Panc1 (cell line): Measurements from ENCODE around the gene ZNF775. TPM values are rescaled to one million over a fixed set of nuclear protein-coding genes. Genes with fewer than 3 reads are reported as not detected.

Experiments
- ATAC-seq: fragments of 200-7000 bp; cut with Tn5 transposase; 2 replicates; pipeline ENCODE4 v1.9.1; 2020; ENCODE audit warnings: mild to moderate bottlenecking, moderate library complexity
- BruUV-seq: library from RNA; stranded (reverse); fragments of 400-500 nt; replicated peaks from 2 replicates; lab custom pipeline; 2021; lab: Mats Ljungman, UMichigan
- CTCF ChIA-PET: fragments of 300-600 bp; sonication (Branson Sonifier 250); formaldehyde crosslinking; loops from one replicate; lab custom pipeline; 2022; ENCODE audit warnings: antibody characterized with exemption; lab: Charles Lee
- POLR2A ChIA-PET: fragments of 300-600 bp; sonication (Branson Sonifier 250); formaldehyde crosslinking; loops from one replicate; lab custom pipeline; 2022; ENCODE audit warnings: antibody characterized with exemption; lab: Charles Lee
- DNase-seq: peaks from one replicate; pipeline ENCODE4 v3.0.0-alpha.2; 2010; ENCODE audit warnings: low read depth, low spot score
- H3K27ac ChIP-seq: 2 replicates; pipeline ENCODE4 v1.5.1; 2011; ENCODE audit warnings: mild to moderate bottlenecking, low read length, inconsistent platforms
- H3K27me3 ChIP-seq: fragments of 200-500 bp; sonication (Bioruptor generic); 2 replicates; pipeline ENCODE4 v1.6.0; 2014; ENCODE audit warnings: low read length, inconsistent platforms; ENCODE audit not compliant: control insufficient read depth, insufficient read depth
- H3K36me3 ChIP-seq: fragments of 200-500 bp; sonication (Bioruptor generic); 2 replicates; pipeline ENCODE4 v1.5.1; 2014; ENCODE audit warnings: inconsistent platforms, mild to moderate bottlenecking, low read length, moderate library complexity; ENCODE audit not compliant: control insufficient read depth, insufficient read depth
- H3K4me1 ChIP-seq: 2 replicates; pipeline ENCODE4 v1.5.1; 2011; ENCODE audit warnings: inconsistent platforms, mild to moderate bottlenecking, low read length, moderate library complexity; ENCODE audit not compliant: control insufficient read depth, insufficient read depth
- H3K4me3 ChIP-seq, 2 experiments: 2 replicates each; pipeline ENCODE4 v1.5.1; 2011 to 2012; ENCODE audit warnings: low read depth in 2 of 2, low read length in 2 of 2, mild to moderate bottlenecking in 2 of 2, inconsistent platforms in 1 of 2, moderate library complexity in 1 of 2
- H3K9me3 ChIP-seq: fragments of 200-500 bp; sonication (Bioruptor generic); 2 replicates; pipeline ENCODE4 v1.5.1; 2014; ENCODE audit warnings: low read depth, mild to moderate bottlenecking, inconsistent platforms, low read length, moderate library complexity; ENCODE audit not compliant: control insufficient read depth, insufficient read depth
- POLR2AphosphoS5 ChIP-seq: IDR thresholded peaks from 2 replicates; pipeline ENCODE4 v1.6.1; 2012; ENCODE audit warnings: mild to moderate bottlenecking, low read depth, low read length, moderate library complexity
- SIN3A ChIP-seq: IDR thresholded peaks from 2 replicates; pipeline ENCODE4 v1.6.1; 2012; ENCODE audit warnings: low read depth, mild to moderate bottlenecking, low read length, moderate library complexity, borderline replicate concordance; ENCODE audit not compliant: insufficient read depth
- TCF7L2 ChIP-seq: IDR thresholded peaks from 2 replicates; pipeline ENCODE4 v1.6.1; 2011; ENCODE audit warnings: mild to moderate bottlenecking, low read depth, low read length, inconsistent platforms
- in situ Hi-C: cut with HindIII; loops from 2 replicates; pipeline ENCODE4 v1.10.0; 2016; ENCODE audit warnings: low sequenced_read_pairs, low pct_unique_long_range_greater_than_20kb
- intact Hi-C: fragments of 100-400 bp; cut with micrococcal nuclease; formaldehyde crosslinking; loops from one replicate; pipeline ENCODE4 v1.10.0; 2022; ENCODE audit not compliant: unreplicated experiment
- total RNA-seq: library from RNA; stranded (reverse); gene quantifications from one replicate; pipeline ENCODE4 v1.2.1, GENCODE V29; 2021; ENCODE audit not compliant: unreplicated experiment
- TF ChIP-seq, protein P1 (sequence below), 2 experiments: IDR thresholded peaks; 2 replicates each; pipeline ENCODE4 v1.6.1; 2011 to 2012; ENCODE audit warnings: low read depth in 2 of 2, control low read depth in 1 of 2, low read length in 1 of 2, mild to moderate bottlenecking in 1 of 2, moderate library complexity in 1 of 2; ENCODE audit not compliant: insufficient read depth in 1 of 2
- TF ChIP-seq, protein P2 (sequence below): fragments of 450-650 bp; IDR thresholded peaks from 2 replicates; pipeline ENCODE4 v1.5.1; 2017; ENCODE audit warnings: mild to moderate bottlenecking

The ZNF775 gene
- total RNA-seq, 1 experiment from 2014 or later, result 14.7 TPM

- TF ChIP-seq, protein P1, sequence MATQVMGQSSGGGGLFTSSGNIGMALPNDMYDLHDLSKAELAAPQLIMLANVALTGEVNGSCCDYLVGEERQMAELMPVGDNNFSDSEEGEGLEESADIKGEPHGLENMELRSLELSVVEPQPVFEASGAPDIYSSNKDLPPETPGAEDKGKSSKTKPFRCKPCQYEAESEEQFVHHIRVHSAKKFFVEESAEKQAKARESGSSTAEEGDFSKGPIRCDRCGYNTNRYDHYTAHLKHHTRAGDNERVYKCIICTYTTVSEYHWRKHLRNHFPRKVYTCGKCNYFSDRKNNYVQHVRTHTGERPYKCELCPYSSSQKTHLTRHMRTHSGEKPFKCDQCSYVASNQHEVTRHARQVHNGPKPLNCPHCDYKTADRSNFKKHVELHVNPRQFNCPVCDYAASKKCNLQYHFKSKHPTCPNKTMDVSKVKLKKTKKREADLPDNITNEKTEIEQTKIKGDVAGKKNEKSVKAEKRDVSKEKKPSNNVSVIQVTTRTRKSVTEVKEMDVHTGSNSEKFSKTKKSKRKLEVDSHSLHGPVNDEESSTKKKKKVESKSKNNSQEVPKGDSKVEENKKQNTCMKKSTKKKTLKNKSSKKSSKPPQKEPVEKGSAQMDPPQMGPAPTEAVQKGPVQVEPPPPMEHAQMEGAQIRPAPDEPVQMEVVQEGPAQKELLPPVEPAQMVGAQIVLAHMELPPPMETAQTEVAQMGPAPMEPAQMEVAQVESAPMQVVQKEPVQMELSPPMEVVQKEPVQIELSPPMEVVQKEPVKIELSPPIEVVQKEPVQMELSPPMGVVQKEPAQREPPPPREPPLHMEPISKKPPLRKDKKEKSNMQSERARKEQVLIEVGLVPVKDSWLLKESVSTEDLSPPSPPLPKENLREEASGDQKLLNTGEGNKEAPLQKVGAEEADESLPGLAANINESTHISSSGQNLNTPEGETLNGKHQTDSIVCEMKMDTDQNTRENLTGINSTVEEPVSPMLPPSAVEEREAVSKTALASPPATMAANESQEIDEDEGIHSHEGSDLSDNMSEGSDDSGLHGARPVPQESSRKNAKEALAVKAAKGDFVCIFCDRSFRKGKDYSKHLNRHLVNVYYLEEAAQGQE (IDR thresholded peaks at IDR 0.05; ENCODE audit: insufficient read depth in 1 of 2, low read depth in 2 of 2, low read length in 1 of 2), result no peak
- no peak for TF ChIP-seq TCF7L2
- TF ChIP-seq POLR2AphosphoS5, result no peak
- TF ChIP-seq, protein P2, sequence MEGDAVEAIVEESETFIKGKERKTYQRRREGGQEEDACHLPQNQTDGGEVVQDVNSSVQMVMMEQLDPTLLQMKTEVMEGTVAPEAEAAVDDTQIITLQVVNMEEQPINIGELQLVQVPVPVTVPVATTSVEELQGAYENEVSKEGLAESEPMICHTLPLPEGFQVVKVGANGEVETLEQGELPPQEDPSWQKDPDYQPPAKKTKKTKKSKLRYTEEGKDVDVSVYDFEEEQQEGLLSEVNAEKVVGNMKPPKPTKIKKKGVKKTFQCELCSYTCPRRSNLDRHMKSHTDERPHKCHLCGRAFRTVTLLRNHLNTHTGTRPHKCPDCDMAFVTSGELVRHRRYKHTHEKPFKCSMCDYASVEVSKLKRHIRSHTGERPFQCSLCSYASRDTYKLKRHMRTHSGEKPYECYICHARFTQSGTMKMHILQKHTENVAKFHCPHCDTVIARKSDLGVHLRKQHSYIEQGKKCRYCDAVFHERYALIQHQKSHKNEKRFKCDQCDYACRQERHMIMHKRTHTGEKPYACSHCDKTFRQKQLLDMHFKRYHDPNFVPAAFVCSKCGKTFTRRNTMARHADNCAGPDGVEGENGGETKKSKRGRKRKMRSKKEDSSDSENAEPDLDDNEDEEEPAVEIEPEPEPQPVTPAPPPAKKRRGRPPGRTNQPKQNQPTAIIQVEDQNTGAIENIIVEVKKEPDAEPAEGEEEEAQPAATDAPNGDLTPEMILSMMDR, result no peak
- TF ChIP-seq SIN3A, result no peak
- ChIA-PET CTCF (no interaction called here), POLR2A (no interaction called here)
- no peaks in the 10 kb centered on the region for H3K9me3 ChIP-seq
- no peak overlapping the region for H3K4me3 ChIP-seq
- no peaks in the 10 kb centered on the region for H3K27me3 ChIP-seq
- no peak for ATAC-seq
- H3K4me1 ChIP-seq, result no peaks in the 10 kb centered on the region
- BruUV-seq, result no TSS peak
- intact Hi-C loops (no loop called here), in situ Hi-C loops (no loop called here)
- no peak for DNase-seq
- no peaks in the 10 kb centered on the region for H3K36me3 ChIP-seq
- H3K27ac ChIP-seq, result no peak overlapping the region
Observed at GRCh38 chr7:150439967-150440366, 60.8 kb downstream of the ZNF775 start.

- no peak for ATAC-seq
- Histone ChIP-seq H3K4me1 (no peaks in the 10 kb centered on the region; the same call in 1 of the 2 replicates), H3K27ac (no peak overlapping the region), H3K4me3 (no peak overlapping the region), H3K36me3 (no peaks in the 10 kb centered on the region), H3K9me3 (no peaks in the 10 kb centered on the region), H3K27me3 (no peaks in the 10 kb centered on the region)
- in situ Hi-C loops, result no loop called here
- ChIA-PET POLR2A (no interaction called here), CTCF (no interaction called here)
- BruUV-seq, result no TSS peak
- TF ChIP-seq TCF7L2, result no peak
- TF ChIP-seq, protein P2, result no peak
- TF ChIP-seq, protein P1 (IDR thresholded peaks at IDR 0.05; ENCODE audit: insufficient read depth in 1 of 2, low read depth in 2 of 2, low read length in 1 of 2), result no peak
- TF ChIP-seq POLR2AphosphoS5, result no peak
- no peak for TF ChIP-seq SIN3A
- no peak for DNase-seq
- intact Hi-C loops, result no loop called here
Observed at GRCh38 chr7:150441524-150441923, 62.4 kb downstream of the ZNF775 start.
